SIG-M5 treated with dmso at 0.1 percent for 504 hours (cell line): ENCODE results near the gene C4orf46.

Experiments
- DNase-seq: peaks from one replicate; lab custom pipeline; 2025; ENCODE audit not compliant: unreplicated experiment; lab: John Stamatoyannopoulos, UW

C4orf46 gene

DNA sequence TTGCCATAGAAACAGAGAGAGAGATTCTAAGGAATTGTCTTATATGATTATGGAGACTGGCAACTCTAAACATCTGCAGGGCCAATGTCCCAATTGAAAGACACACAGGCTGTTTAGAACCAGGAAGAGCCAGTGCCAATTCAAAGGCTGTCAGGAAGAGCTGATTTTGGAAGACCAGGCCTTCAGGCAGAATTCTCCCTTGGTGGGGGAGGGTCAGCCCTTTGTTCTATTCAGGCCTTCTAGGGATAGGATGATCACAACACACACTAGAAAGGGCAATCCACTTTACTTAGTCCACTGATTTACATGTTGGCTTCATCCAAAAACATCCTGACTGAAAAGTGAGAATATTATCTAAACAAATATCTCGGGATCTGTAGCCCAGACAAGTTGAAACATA, 15.2 kb downstream of the C4orf46 start:
- no peak for DNase-seq

DNA sequence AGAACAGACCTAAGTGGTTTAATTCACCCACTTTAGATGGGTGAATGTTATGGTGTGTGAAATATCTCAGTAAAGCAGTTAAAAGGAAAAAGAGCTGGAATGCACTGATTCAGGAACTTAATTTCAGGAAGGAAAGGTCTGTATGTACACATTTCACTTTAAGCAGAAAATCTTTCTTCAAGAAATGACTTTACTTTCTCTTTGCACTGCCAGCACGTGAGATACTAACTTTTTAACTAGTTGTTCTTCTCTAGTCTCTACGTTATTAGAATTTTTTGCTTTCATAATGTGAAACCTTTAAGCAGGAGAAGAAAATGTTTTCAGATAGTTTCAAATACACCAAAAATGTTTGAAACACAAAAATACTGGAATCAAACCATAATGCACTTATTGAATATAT, 18.8 kb downstream of the C4orf46 start:
- DNase-seq, result no peak

DNA sequence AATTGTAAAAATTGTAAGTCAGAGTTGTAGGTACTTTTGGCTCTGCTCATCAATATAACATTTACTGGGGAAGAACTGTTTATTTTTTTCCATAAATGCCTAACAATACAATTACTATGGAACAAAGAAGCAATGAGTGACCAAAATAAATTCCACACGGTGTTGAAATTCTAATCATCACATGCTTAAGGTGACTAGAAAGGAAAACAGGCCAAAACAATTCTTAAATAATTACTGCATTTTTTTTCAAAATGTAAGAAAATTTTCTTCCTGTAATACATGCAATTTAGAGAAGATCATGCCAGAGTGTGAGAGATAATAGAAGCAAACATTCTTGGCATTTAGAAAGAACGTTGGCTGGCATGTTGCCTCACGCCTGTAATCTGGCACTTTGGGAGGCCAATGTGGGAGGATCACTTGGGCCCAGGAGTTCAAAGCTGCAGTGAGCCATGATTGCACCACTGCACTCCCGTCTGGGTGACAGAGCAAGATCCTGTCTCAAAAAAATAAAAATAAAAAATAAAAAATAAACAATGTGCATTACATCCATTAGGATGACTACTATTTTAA, 22.5 kb downstream of the C4orf46 start:
- no peak for DNase-seq

DNA sequence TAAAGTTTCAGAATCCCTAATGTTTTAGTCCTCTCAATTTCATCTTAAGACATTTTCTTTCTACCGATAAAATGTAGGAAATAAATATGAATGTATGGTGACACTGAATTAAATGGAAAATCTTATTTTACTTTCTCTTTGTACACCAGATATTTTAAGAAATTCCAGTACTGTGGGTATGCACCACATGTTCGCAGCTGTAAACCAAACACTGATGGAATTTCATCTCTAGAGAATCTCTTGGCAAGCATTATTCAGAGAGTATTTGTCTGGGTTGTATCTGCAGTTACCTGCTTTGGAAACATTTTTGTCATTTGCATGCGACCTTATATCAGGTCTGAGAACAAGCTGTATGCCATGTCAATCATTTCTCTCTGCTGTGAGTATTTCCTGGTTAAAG, 26.9 kb downstream of the C4orf46 start:
- DNase-seq, result no peak

DNA sequence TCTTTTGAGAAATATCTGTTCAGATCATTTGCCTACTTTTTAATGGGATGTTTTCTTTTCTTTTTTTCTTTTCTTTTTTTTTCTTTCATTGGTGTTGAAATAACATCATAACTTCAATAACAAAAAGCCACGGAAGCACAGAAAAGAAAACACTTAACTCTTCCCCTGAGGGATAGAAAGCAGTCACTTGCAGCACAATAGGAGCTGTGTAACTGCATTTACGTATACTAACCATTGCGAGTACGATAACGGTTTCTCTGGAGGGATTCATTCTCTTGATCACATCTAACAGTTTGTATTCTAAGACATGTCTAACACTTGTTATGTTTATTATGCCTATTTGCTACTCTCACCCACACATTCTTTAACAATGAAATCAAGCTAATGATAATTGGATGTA, 27.3 kb downstream of the C4orf46 start:
- DNase-seq, result no peak

DNA sequence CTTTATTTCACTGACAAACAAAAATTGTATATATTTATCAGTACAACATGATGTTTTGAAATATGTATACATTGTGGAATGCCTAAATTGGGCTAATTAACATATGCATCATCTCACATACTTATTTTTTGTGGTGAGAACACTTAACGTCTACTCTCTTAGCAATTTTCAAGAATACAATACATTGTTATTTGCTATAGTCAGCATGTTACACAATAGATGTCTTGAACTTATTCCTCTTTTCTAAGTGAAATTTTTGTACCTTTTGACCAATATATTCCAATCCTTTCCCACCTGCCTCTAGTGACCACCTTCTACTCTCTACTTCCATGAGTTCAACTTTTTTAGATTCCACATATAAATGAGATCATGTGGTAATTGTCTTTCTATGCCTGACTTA, 35.1 kb downstream of the C4orf46 start:
- DNase-seq, result no peak

DNA sequence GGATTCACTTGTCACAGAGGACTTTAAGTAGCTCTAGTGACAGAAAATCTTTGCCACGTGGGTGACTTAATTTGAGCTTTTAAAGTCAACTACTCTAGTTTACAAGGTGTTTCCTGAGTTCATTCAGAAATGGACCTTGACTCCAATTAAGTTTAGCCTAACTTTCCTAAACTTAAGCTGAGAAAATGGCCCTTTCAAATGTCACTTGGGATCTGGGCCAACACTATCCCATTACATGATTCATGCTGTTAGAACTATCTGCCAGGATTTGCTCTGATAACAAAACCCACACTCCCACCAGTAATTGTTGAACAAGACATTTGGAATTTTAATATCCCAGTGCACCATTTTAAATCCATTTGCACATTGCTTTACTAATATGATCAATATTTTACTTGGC, 40.8 kb downstream of the C4orf46 start:
- DNase-seq, result no peak

DNA sequence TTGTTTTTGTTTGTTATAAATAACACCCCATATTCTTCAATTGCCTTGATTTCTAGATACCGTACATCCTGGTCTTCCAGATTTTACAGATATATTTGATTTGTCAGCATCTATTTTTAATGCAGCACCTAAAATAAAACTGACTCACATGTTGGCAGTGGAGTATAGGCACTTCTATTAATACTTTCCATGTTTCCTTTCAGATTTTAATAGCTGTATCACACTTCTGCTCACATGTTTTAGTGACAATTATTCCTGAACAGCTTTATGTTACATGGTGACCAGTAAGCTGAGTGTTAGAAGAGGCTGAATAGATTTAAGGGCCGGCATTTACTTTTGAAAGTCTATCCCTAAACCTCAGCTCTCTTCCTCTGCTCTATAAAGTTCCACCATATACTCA, 46.1 kb downstream of the C4orf46 start:
- no peak for DNase-seq

DNA sequence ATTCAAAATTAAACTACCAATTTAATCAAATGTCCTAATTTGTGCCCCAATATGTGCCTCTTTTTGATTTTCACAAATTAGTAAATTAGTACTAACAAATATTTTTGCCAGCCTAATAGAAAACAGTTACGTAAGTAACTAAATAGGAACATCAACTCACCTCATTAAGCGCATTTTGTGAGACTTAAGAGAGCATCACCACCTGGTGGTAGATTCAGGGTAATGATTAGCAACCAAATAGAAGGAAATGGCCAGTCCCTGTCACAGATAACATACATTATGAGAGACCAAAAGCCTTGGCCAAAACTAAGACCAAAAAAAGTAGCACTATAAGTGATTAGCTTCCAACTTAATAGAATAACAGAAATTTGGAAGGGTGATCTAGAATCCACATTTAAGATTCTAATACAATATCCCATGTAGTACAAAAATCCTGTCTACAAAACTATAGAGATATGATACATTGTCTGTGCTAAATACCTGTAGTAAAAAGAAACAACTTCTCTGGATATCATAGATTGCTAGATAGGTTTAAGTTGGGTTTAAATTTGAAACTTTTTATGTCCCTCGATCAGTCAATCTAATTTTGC, 46.7 kb downstream of the C4orf46 start:
- DNase-seq, result peak; percentile 61

DNA sequence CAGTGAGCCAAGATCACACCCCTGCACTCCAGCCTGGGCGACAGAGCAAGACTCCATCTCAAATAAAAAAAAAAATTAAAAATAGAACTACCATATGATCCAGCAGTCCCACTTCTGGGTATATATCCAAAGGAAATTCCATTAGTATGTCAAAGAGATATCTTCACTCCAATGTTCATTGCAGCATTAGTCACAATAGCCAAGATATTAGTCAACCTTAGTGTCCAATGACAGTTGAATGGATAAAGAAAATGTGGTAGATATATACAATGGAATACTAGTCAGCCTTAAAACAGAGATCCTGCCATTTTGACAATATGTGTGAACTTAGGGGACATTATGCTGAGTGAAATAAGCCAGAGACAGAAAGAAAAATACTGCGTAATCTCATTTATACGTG, 49.4 kb downstream of the C4orf46 start:
- DNase-seq, result no peak

DNA sequence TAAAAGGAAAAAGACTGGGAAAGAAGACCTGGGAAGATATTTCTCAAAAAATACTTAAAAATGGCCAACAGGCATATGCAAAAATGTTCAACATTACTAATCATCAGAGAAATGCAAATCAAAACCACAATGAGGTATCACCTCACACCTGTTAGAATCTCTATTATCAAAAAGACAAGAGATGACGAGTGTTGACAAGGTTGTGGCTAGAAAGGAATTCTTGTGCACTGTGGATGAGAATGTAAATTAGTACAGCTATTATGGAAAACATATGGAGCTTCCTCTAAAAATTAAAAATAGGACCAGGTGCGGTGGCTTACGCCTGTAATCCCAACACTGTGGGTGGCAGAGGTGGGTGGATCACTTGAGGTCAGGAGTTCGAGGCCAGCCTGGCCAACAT, 50.0 kb downstream of the C4orf46 start:
- DNase-seq, result no peak

DNA sequence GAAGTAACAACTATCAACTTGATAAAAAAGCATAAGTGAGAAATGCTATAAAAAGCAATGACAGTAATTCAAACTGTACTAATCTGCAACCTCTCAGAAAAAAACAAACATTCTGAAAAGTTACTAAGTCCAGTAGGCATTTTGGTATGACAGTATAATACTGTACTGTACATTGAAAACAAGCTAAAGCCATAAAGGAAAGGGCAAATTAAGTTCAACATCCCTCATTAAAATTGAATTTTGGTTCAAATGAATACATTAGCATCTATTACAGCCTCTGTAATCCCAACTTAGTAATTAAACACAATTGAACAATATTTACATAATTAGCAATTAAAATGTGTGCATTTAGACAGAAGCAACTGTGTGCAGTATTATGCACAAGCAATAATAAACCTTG, 53.7 kb downstream of the C4orf46 start:
- DNase-seq, result no peak
